ENCODE results near the gene CLOCK. TPM values are rescaled to one million over a fixed set of nuclear protein-coding genes. Genes with fewer than 3 reads are reported as not detected.

The CLOCK gene
- total and polyA plus RNA-seq, 2 of the 13 experiments (the other 11 are each of a cell fraction or from before 2014, with no cell fraction given): 8.8 to 13.5 TPM

DNA sequence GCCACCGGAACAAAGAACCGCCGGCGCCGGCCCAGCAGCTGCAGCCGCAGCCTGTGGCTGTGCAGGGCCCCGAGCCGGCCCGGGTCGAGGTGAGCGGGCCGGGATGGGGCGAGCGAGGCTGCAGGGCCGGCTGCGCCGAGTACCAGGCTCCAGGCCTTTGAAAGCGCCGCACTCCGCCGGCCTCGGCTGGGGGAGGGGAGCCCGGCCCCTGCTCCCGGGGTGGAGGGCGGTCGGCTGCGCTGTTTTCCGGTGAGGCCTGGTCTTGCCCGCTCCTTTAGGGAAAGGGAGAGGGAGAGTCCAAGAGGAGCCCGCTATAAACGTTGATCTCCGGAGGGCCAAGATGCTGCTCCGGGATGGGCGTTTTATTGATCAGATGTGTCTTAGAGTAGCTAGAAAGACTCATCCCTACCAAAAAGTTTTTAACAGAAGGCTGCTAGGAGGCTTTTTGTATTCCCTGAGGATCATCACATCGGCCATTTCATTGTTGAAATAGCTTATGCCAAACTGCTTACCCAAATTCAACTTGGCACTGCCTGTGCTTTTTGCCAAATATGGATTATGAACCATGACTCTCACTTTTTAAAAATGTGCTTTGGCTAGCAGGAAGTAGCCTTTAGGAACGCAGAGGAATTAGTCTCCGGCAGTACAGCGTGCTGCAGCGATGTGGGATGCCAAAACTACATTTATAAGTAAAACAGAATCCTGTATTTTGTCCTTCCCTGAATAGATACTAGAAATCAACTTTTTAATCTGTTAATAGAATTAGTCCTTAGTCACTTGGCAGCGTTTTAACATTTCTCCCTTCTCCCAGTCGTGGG, 150.2 kb downstream of the CLOCK start (continued):
- no peak for TF ChIP-seq ZFP41 (CRISPR knock-in tag; IDR thresholded peaks at IDR 0.05; ENCODE audit: borderline replicate concordance)
- TF ChIP-seq MED13 (CRISPR knock-in tag; IDR thresholded peaks at IDR 0.05): 0 out of 2 replicates have a peak, but pooled peaks have one; percentile 3
- TF ChIP-seq, protein P1, sequence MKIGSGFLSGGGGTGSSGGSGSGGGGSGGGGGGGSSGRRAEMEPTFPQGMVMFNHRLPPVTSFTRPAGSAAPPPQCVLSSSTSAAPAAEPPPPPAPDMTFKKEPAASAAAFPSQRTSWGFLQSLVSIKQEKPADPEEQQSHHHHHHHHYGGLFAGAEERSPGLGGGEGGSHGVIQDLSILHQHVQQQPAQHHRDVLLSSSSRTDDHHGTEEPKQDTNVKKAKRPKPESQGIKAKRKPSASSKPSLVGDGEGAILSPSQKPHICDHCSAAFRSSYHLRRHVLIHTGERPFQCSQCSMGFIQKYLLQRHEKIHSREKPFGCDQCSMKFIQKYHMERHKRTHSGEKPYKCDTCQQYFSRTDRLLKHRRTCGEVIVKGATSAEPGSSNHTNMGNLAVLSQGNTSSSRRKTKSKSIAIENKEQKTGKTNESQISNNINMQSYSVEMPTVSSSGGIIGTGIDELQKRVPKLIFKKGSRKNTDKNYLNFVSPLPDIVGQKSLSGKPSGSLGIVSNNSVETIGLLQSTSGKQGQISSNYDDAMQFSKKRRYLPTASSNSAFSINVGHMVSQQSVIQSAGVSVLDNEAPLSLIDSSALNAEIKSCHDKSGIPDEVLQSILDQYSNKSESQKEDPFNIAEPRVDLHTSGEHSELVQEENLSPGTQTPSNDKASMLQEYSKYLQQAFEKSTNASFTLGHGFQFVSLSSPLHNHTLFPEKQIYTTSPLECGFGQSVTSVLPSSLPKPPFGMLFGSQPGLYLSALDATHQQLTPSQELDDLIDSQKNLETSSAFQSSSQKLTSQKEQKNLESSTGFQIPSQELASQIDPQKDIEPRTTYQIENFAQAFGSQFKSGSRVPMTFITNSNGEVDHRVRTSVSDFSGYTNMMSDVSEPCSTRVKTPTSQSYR (CRISPR knock-in tag; IDR thresholded peaks at IDR 0.05; ENCODE audit: borderline replicate concordance): peak; percentile 79
- TF ChIP-seq ZFX (CRISPR knock-in tag; IDR thresholded peaks at IDR 0.05; ENCODE audit: low read depth): peak; percentile 66; the same call in 1 of the 2 replicates
- TF ChIP-seq ZNF253 (CRISPR knock-in tag; IDR thresholded peaks at IDR 0.05; ENCODE audit: borderline replicate concordance): 0 out of 2 replicates have a peak, but pooled peaks have one; percentile 21
- 0 out of 2 replicates have a peak, but pooled peaks have one; percentile 62 for TF ChIP-seq NPAS2 (CRISPR knock-in tag; IDR thresholded peaks at IDR 0.05; ENCODE audit: borderline replicate concordance)
- peak; percentile 20 for TF ChIP-seq HNRNPLL (IDR thresholded peaks at IDR 0.05; ENCODE audit: low read depth, low read length, poor library complexity, severe bottlenecking)
- 0 out of 2 replicates have a peak, but pooled peaks have one; percentile 21 for TF ChIP-seq ELF4 (CRISPR knock-in tag; IDR thresholded peaks at IDR 0.05; ENCODE audit: borderline replicate concordance)
- peak; percentile 16; the same call in 1 of the 2 replicates for TF ChIP-seq KAT7 (CRISPR knock-in tag; IDR thresholded peaks at IDR 0.05; ENCODE audit: borderline replicate concordance)
- 0 out of 2 replicates have a peak, but pooled peaks have one; percentile 6 for TF ChIP-seq MYC (CRISPR knock-in tag; IDR thresholded peaks at IDR 0.05; ENCODE audit: borderline replicate concordance)
- no peak for TF ChIP-seq ZNF282 (IDR thresholded peaks at IDR 0.05; ENCODE audit: partially characterized antibody)
- TF ChIP-seq SPEN (CRISPR knock-in tag; IDR thresholded peaks at IDR 0.05; ENCODE audit: low read depth): 0 out of 2 replicates have a peak, but pooled peaks have one; percentile 7
- no peak for TF ChIP-seq HNRNPL (IDR thresholded peaks at IDR 0.05; ENCODE audit: low read depth, low read length)
- 0 out of 2 replicates have a peak, but pooled peaks have one; percentile 20 for TF ChIP-seq KDM5A (IDR thresholded peaks at IDR 0.05; ENCODE audit: borderline replicate concordance, low read length)
- no peak for TF ChIP-seq MIXL1 (CRISPR knock-in tag; IDR thresholded peaks at IDR 0.05)
- TF ChIP-seq, protein P2, sequence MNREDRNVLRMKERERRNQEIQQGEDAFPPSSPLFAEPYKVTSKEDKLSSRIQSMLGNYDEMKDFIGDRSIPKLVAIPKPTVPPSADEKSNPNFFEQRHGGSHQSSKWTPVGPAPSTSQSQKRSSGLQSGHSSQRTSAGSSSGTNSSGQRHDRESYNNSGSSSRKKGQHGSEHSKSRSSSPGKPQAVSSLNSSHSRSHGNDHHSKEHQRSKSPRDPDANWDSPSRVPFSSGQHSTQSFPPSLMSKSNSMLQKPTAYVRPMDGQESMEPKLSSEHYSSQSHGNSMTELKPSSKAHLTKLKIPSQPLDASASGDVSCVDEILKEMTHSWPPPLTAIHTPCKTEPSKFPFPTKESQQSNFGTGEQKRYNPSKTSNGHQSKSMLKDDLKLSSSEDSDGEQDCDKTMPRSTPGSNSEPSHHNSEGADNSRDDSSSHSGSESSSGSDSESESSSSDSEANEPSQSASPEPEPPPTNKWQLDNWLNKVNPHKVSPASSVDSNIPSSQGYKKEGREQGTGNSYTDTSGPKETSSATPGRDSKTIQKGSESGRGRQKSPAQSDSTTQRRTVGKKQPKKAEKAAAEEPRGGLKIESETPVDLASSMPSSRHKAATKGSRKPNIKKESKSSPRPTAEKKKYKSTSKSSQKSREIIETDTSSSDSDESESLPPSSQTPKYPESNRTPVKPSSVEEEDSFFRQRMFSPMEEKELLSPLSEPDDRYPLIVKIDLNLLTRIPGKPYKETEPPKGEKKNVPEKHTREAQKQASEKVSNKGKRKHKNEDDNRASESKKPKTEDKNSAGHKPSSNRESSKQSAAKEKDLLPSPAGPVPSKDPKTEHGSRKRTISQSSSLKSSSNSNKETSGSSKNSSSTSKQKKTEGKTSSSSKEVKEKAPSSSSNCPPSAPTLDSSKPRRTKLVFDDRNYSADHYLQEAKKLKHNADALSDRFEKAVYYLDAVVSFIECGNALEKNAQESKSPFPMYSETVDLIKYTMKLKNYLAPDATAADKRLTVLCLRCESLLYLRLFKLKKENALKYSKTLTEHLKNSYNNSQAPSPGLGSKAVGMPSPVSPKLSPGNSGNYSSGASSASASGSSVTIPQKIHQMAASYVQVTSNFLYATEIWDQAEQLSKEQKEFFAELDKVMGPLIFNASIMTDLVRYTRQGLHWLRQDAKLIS (CRISPR knock-in tag; IDR thresholded peaks at IDR 0.05): no peak
- TF ChIP-seq, protein P3, sequence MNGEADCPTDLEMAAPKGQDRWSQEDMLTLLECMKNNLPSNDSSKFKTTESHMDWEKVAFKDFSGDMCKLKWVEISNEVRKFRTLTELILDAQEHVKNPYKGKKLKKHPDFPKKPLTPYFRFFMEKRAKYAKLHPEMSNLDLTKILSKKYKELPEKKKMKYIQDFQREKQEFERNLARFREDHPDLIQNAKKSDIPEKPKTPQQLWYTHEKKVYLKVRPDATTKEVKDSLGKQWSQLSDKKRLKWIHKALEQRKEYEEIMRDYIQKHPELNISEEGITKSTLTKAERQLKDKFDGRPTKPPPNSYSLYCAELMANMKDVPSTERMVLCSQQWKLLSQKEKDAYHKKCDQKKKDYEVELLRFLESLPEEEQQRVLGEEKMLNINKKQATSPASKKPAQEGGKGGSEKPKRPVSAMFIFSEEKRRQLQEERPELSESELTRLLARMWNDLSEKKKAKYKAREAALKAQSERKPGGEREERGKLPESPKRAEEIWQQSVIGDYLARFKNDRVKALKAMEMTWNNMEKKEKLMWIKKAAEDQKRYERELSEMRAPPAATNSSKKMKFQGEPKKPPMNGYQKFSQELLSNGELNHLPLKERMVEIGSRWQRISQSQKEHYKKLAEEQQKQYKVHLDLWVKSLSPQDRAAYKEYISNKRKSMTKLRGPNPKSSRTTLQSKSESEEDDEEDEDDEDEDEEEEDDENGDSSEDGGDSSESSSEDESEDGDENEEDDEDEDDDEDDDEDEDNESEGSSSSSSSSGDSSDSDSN (CRISPR knock-in tag; IDR thresholded peaks at IDR 0.05): peak; percentile 82; the same call in 1 of the 2 replicates
- peak; percentile 34; the same call in 1 of the 2 replicates for TF ChIP-seq ISL2 (CRISPR knock-in tag; IDR thresholded peaks at IDR 0.05)
- TF ChIP-seq SP5 (CRISPR knock-in tag; IDR thresholded peaks at IDR 0.05; ENCODE audit: borderline replicate concordance, low read depth): no peak
- TF ChIP-seq ZBTB42 (CRISPR knock-in tag; IDR thresholded peaks at IDR 0.05): peak; percentile 50; the same call in 1 of the 2 replicates
